Heart left ventricle (tissue), 16 donors: ENCODE data around the gene CACNA2D1. TPM values are rescaled to one million over a fixed set of nuclear protein-coding genes. Genes with fewer than 3 reads are reported as not detected.

Experiments used
- ATAC-seq, 4 donors: fragments of 200-7000 bp; cut with Tn5 transposase; one replicate each; pipeline ENCODE4 v1.9.1; 2020 to 2022; ENCODE audit warnings: moderate library complexity in 4 of 4, mild to moderate bottlenecking in 3 of 4, moderate number of reproducible peaks in 1 of 4
- DNase-seq, 5 donors: peaks; one replicate each; pipeline ENCODE4 v3.0.0-alpha.2; 2020
- H3K27ac ChIP-seq, 12 donors: fragments of 200-600 bp; sonication (generic) in 4 of 12; one replicate each; pipeline versions ENCODE4 v1.5.0 to v1.8.0; 2016 to 2022; ENCODE audit warnings: mild to moderate bottlenecking in 2 of 12
- H3K27me3 ChIP-seq, 9 donors: fragments of 200-600 bp; sonication (generic) in 2 of 9; one replicate each; pipeline versions ENCODE4 v1.5.1 to v1.8.0; 2016 to 2022; ENCODE audit warnings: mild to moderate bottlenecking in 3 of 9
- H3K36me3 ChIP-seq, 9 donors: fragments of 200-600 bp; sonication (generic) in 2 of 9; one replicate each; pipeline versions ENCODE4 v1.5.0 to v1.8.0; 2018 to 2022; ENCODE audit warnings: mild to moderate bottlenecking in 2 of 9
- H3K4me1 ChIP-seq, 12 donors: fragments of 200-600 bp; sonication (generic) in 4 of 12; one replicate each; pipeline versions ENCODE4 v1.5.0 to v1.8.0; 2016 to 2022; ENCODE audit warnings: mild to moderate bottlenecking in 3 of 12
- H3K4me3 ChIP-seq, 12 donors: fragments of 200-600 bp; sonication (generic) in 4 of 12; one replicate each; pipeline versions ENCODE4 v1.5.0 to v1.8.0; 2017 to 2022; ENCODE audit warnings: mild to moderate bottlenecking in 9 of 12, moderate library complexity in 4 of 12
- H3K9me3 ChIP-seq, 12 donors: fragments of 200-600 bp; sonication (generic) in 4 of 12; one replicate each; pipeline versions ENCODE4 v1.5.0 to v1.8.0; 2016 to 2022; ENCODE audit warnings: mild to moderate bottlenecking in 1 of 12
- POLR2A ChIP-seq, 2 donors: fragments of 450-650 bp; IDR thresholded peaks; one replicate each; pipeline ENCODE4 v1.6.1; 2017; ENCODE audit warnings: antibody characterized with exemption in 2 of 2, mild to moderate bottlenecking in 2 of 2, moderate library complexity in 2 of 2
- WGBS, 4 donors: extraction: QIAGEN DNeasy Blood & Tissue Kit in 2 of 4; methylation state at CpG; one replicate each; pipeline versions ENCODE4 v1.1.5 to v1.1.7; 2013 to 2018; 5-methylcytosine and 5-hydroxymethylcytosine counted together
- intact Hi-C, 10 donors: fragments of 100-400 bp; cut with DNase I; formaldehyde crosslinking; loops; one replicate each; pipeline versions ENCODE4 v1.11.1 to v1.14.2; 2022
- polyA plus RNA-seq, 2 donors: library from polyadenylated mRNA; stranded (reverse); fragments of 200-250 nt; gene quantifications; one replicate each; pipeline ENCODE4 v1.2.3, GENCODE V29; 2013
- total RNA-seq, 9 donors: library from RNA; depleted of rRNA in 2 of 9; stranded (reverse); fragments of >200 nt in 2 of 9; fragmentation: NEBNext Ultra II Directional in 3 of 9; extraction: Animal tissue kit (Norgen Biotek cat#: 25700) in 3 of 9; gene quantifications; one replicate each; pipeline versions ENCODE4 v1.1.0 to v1.2.4, GENCODE V29; 2016 to 2023
- TF ChIP-seq, protein P1 (sequence below), 12 donors: fragments of 200-600 bp; sonication (generic) in 4 of 12; IDR thresholded peaks; one replicate each; pipeline versions ENCODE4 v1.5.0 to v1.8.0; 2018 to 2022; ENCODE audit warnings: antibody characterized with exemption in 12 of 12, mild to moderate bottlenecking in 5 of 12
- donor health status: ischemic (EF 13 %, LVEDD 7.1; RV severe dilation, severe dysfunction).
- donor health status: healthy with polysubstance abuse.
- donor health status: DM: no; HTN: yes; CAD: no.
- donor health status: DM: no; HTN: no; CAD: no.
- donor health status: ischemic (EF 25% LVEDD 6.9; RV normal size, moderate dysfunction).
- donor health status: ischemic (EF 25% LVEDD 5.7; RV mildly dilated, moderate dysfunction).
- donor health status: healthy.
- donor health status: DM: yes; HTN: yes; CAD: no.
- donor health status: ischemic (EF 35%, LVEDD 5.7; RV mildly dilated, moderate dysfunction).
- donor health status: nonischemic (EF 11% LVEDD 7.7; RV severe dilation, severe dysfunction).
- donor health status: DM: yes; HTN: yes; CAD: no.
- donor health status: PGD.
- donor health status: ischemic (EF 29% LVEDD 5.4; RV normal size, mild dysfunction).
- donor health status: nonischemic (EF 23%, LVEDD 6.1; RV moderate dilation, normal function).

Gene CACNA2D1
- total and polyA plus RNA-seq, 11 donors, result 13.5 to 122 (median 55.5) TPM

DNA sequence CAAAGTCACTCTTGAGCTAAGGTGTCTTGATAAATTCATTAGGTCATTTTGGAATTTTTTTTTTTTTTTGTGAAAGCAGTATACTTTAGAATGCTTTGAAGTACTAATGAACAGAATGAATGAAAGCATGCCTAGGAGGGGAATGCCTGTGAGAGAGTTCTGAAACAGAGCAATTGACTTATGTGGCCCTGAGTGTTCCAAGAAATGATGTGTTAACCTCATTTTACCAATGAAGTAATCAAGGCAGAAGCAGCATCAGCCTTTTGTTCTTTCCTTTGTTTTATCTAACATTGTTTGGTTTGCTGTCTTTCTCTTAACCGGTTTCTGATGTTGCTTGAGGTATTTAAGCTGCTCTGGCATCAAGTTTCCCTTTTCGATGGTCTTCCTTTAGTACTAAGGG is 519.1 kb downstream of the CACNA2D1 start:
- no peaks in the 10 kb centered on the region for H3K4me1 ChIP-seq
- no peaks in the 10 kb centered on the region for H3K36me3 ChIP-seq
- intact Hi-C loops, result no loop called here
- 72 to 89% (median 83%) methylated on average over 2 of the region's 2 CpGs for WGBS, 4 donors
- no peak overlapping the region for H3K27ac ChIP-seq
- DNase-seq (no peak), ATAC-seq (no peak)
- no peaks in the 10 kb centered on the region for H3K9me3 ChIP-seq
- TF ChIP-seq POLR2A (IDR thresholded peaks at IDR 0.05), result no peak
- TF ChIP-seq, protein P1, sequence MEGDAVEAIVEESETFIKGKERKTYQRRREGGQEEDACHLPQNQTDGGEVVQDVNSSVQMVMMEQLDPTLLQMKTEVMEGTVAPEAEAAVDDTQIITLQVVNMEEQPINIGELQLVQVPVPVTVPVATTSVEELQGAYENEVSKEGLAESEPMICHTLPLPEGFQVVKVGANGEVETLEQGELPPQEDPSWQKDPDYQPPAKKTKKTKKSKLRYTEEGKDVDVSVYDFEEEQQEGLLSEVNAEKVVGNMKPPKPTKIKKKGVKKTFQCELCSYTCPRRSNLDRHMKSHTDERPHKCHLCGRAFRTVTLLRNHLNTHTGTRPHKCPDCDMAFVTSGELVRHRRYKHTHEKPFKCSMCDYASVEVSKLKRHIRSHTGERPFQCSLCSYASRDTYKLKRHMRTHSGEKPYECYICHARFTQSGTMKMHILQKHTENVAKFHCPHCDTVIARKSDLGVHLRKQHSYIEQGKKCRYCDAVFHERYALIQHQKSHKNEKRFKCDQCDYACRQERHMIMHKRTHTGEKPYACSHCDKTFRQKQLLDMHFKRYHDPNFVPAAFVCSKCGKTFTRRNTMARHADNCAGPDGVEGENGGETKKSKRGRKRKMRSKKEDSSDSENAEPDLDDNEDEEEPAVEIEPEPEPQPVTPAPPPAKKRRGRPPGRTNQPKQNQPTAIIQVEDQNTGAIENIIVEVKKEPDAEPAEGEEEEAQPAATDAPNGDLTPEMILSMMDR (IDR thresholded peaks at IDR 0.05), result no peak
- no peaks in the 10 kb centered on the region for H3K27me3 ChIP-seq
- no peak overlapping the region for H3K4me3 ChIP-seq

DNA sequence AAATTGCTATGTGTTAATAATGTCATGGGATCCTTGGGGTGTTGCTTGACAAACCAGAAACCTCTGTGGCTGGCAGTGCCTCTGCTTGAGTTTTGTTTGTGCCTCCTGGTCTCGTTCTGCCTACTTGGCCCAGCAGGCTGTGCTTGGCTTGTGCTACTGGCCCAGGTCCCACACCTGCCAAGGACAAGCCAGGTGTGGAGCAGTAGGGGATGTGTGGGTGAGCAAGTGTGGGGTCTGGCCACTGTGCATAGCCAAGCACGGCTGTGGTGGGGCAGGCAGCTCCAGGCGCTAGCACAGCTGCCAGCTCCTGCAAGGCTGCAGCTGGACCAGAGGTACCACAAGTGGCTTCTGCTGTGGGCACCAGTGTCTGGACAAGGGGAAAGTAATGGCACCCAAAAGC is 524.1 kb downstream of the CACNA2D1 start:
- Histone ChIP-seq H3K4me3 (no peak overlapping the region), H3K27me3 (no peaks in the 10 kb centered on the region), H3K9me3 (peaks cover 0 to 21% (median 6%) of the 10 kb centered on the region in 12 donors), H3K4me1 (no peaks in the 10 kb centered on the region), H3K27ac (no peak overlapping the region), H3K36me3 (no peaks in the 10 kb centered on the region)
- 82 to 93% (median 91%) methylated on average over 3 of the region's 3 CpGs for WGBS, 4 donors
- no peak for TF ChIP-seq POLR2A (IDR thresholded peaks at IDR 0.05)
- TF ChIP-seq, protein P1 (IDR thresholded peaks at IDR 0.05), result no peak
- intact Hi-C loops, result no loop called here
- ATAC-seq, result no peak
- DNase-seq, result no peak

GRCh38 chr7:81908220-81908619 is 535.4 kb downstream of the CACNA2D1 start:
- no peak for ATAC-seq
- 70 to 83% (median 74%) methylated on average over 2 of the region's 2 CpGs for WGBS, 4 donors
- no peak overlapping the region for H3K27ac ChIP-seq

DNA sequence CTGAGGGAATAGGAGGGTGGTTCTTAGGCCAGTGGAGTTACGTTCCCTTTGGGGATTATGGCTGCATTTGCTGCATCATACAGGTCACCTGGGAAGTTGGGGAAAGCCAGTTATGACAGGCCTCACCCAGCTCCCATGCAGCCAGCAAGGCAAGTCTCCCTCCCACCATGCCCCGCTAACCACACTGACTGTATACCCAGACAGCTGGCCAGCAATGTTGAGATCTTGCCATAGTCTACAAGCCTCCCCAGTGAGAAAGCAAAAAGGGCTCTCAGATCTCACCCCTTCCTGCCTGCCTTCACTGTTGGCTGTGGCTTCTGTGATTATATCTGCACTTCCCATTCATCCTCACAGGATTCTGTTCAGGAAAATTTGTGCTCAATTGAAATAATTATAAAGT is 540.5 kb downstream of the CACNA2D1 start:
- ATAC-seq (no peak), DNase-seq (no peak)
- H3K4me3 ChIP-seq, result no peak overlapping the region
- no peak for TF ChIP-seq POLR2A (IDR thresholded peaks at IDR 0.05)
- TF ChIP-seq, protein P1 (IDR thresholded peaks at IDR 0.05), result no peak
- H3K27ac ChIP-seq, result no peak overlapping the region
- no peaks in the 10 kb centered on the region for H3K4me1 ChIP-seq
- no peaks in the 10 kb centered on the region for H3K27me3 ChIP-seq
- 81 to 96% (median 86%) methylated on average over 2 of the region's 2 CpGs for WGBS, 4 donors
- H3K9me3 ChIP-seq, result peaks cover 0 to 7% (median 0%) of the 10 kb centered on the region in 12 donors
- H3K36me3 ChIP-seq, result no peaks in the 10 kb centered on the region
- intact Hi-C loops, result no loop called here

More at GRCh38 chr7:81908220-81908619, 535.4 kb downstream of the CACNA2D1 start:
- H3K4me3 ChIP-seq, result no peak overlapping the region
- no peak for DNase-seq
- H3K27me3 ChIP-seq, result no peaks in the 10 kb centered on the region
- H3K9me3 ChIP-seq, result peaks cover 0 to 14% (median 7%) of the 10 kb centered on the region in 12 donors
- TF ChIP-seq, protein P1 (IDR thresholded peaks at IDR 0.05), result no peak
- no peak for TF ChIP-seq POLR2A (IDR thresholded peaks at IDR 0.05)
- no peaks in the 10 kb centered on the region for H3K4me1 ChIP-seq
- intact Hi-C loops, result no loop called here
- no peaks in the 10 kb centered on the region for H3K36me3 ChIP-seq
